OCI-LY7 (cell line): ENCODE results near the gene SLC25A10.

Experiments used
- EZH2phosphoT487 ChIP-seq: fragments of 200-600 bp; sonication (generic); IDR thresholded peaks from 2 replicates; pipeline ENCODE4 v1.6.1; 2018; ENCODE audit warnings: low read depth, borderline replicate concordance, mild to moderate bottlenecking, mixed run types, antibody characterized with exemption, low read length, moderate library complexity, mixed read lengths
- TF ChIP-seq, protein P1 (sequence below): fragments of 200-600 bp; sonication (generic); conservative IDR thresholded peaks from 2 replicates; pipeline ENCODE4 v1.5.1; 2014; ENCODE audit warnings: mild to moderate bottlenecking, antibody characterized with exemption, low read length, moderate library complexity, mixed read lengths

DNA sequence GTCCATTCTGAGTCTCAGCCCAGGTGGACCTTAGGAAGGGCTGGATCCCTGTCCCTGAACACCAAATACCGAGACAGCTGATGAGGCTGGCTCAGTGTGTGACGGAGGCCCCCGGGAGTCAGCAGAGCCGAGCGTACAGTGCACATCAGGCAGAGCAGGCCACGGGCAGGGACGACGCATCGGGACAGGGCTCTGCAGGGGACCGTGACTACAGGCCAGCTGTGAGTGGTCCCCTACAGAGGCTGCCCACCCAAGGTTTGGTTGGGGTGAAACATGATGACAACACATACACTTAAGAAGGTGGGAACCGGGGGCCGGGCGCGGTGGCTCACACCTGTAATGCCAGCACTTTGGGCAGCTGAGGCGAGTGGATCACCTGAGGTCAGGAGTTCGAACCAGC is 39.1 kb upstream of the SLC25A10 start:
- TF ChIP-seq, protein P1, sequence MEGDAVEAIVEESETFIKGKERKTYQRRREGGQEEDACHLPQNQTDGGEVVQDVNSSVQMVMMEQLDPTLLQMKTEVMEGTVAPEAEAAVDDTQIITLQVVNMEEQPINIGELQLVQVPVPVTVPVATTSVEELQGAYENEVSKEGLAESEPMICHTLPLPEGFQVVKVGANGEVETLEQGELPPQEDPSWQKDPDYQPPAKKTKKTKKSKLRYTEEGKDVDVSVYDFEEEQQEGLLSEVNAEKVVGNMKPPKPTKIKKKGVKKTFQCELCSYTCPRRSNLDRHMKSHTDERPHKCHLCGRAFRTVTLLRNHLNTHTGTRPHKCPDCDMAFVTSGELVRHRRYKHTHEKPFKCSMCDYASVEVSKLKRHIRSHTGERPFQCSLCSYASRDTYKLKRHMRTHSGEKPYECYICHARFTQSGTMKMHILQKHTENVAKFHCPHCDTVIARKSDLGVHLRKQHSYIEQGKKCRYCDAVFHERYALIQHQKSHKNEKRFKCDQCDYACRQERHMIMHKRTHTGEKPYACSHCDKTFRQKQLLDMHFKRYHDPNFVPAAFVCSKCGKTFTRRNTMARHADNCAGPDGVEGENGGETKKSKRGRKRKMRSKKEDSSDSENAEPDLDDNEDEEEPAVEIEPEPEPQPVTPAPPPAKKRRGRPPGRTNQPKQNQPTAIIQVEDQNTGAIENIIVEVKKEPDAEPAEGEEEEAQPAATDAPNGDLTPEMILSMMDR, result no peak
- no peak for TF ChIP-seq EZH2phosphoT487
